ENCODE results near the gene DYNLT3. TPM values are rescaled to one million over a fixed set of nuclear protein-coding genes. Genes with fewer than 3 reads are reported as not detected.

The DYNLT3 gene
- total RNA-seq, 5 donors from 2014 or later (not counting 1 experiment from before 2014, with no cell fraction given): 22.5 to 33.9 (median 29.8) TPM

- Histone ChIP-seq H3K27me3 (replicated peaks in 1 of 2; ENCODE audit: control insufficient read depth in 2 of 2, extremely low read depth in 1 of 2, insufficient read depth in 2 of 2, low read length in 1 of 2) (no peaks in the 10 kb centered on the region), H3K4me1 (ENCODE audit: control insufficient read depth in 1 of 2, extremely low read depth in 1 of 2, insufficient read depth in 2 of 2, low read length in 2 of 2) (no peaks in the 10 kb centered on the region), H3K36me3 (ENCODE audit: control insufficient read depth in 2 of 2, extremely low read depth in 1 of 2, insufficient read depth in 1 of 2, low read length in 1 of 2) (no peaks in the 10 kb centered on the region), H3K4me3 (ENCODE audit: control insufficient read depth in 1 of 2, extremely low read depth in 1 of 2, low read length in 1 of 2) (no peak overlapping the region), H3K27ac (ENCODE audit: low read length) (no peak overlapping the region), H3K9me3 (no peaks in the 10 kb centered on the region)
- Mint-ChIP-seq H3K9me3 (no peaks in the 10 kb centered on the region), H3K36me3 (no peaks in the 10 kb centered on the region), H3K27me3 (peaks cover 0 to 18% of the 10 kb centered on the region in 2 donors), H3K27ac (no peak overlapping the region), H3K4me3 (no peak overlapping the region), H3K4me1 (peaks cover 0 to 7% (median 0%) of the 10 kb centered on the region in 3 donors)
- no CpG with 5 or more reads among the region's 3 CpGs for WGBS (ENCODE audit: insufficient coverage)
- ChIA-PET POLR2A (no interaction called here), CTCF (interaction anchor here in 1 of 2 donors (1.3 kb wide), 1 partner anchor 73 kb away, joined by 4 read pairs; no protein-coding TSS in a partner anchor)
- ATAC-seq (replicated peaks in 1 of 4) (no peak), DNase-seq (no peak)
Measured at GRCh38 chrX:37817579-37817978, 29.8 kb downstream of the DYNLT3 start.

GRCh38 chrX:37817176-37817575 is 30.2 kb downstream of the DYNLT3 start:
- Mint-ChIP-seq H3K4me1 (peaks cover 0 to 8% (median 0%) of the 10 kb centered on the region in 3 donors), H3K4me3 (no peak overlapping the region), H3K27me3 (peaks cover 0 to 19% of the 10 kb centered on the region in 2 donors), H3K9me3 (no peaks in the 10 kb centered on the region), H3K27ac (no peak overlapping the region), H3K36me3 (no peaks in the 10 kb centered on the region)
- Histone ChIP-seq H3K4me3 (ENCODE audit: control insufficient read depth in 1 of 2, extremely low read depth in 1 of 2, low read length in 1 of 2) (no peak overlapping the region), H3K9me3 (no peaks in the 10 kb centered on the region), H3K4me1 (ENCODE audit: control insufficient read depth in 1 of 2, extremely low read depth in 1 of 2, insufficient read depth in 2 of 2, low read length in 2 of 2) (no peaks in the 10 kb centered on the region), H3K27me3 (replicated peaks in 1 of 2; ENCODE audit: control insufficient read depth in 2 of 2, extremely low read depth in 1 of 2, insufficient read depth in 2 of 2, low read length in 1 of 2) (no peaks in the 10 kb centered on the region), H3K36me3 (ENCODE audit: control insufficient read depth in 2 of 2, extremely low read depth in 1 of 2, insufficient read depth in 1 of 2, low read length in 1 of 2) (no peaks in the 10 kb centered on the region), H3K27ac (ENCODE audit: low read length) (no peak overlapping the region)
- WGBS (ENCODE audit: insufficient coverage): no CpG with 5 or more reads among the region's 2 CpGs
- DNase-seq (no peak), ATAC-seq (replicated peaks in 1 of 4) (no peak)
- CTCF ChIA-PET: interaction anchor here in 1 of 2 donors (1.3 kb wide), 1 partner anchor 73 kb away, joined by 4 read pairs; no protein-coding TSS in a partner anchor
- POLR2A ChIA-PET: no interaction called here

GRCh38 chrX:37816766-37817165 is 30.6 kb downstream of the DYNLT3 start:
- ChIA-PET POLR2A (no interaction called here), CTCF (interaction anchor here in 1 of 2 donors (1.3 kb wide), 1 partner anchor 72 kb away, joined by 4 read pairs; no protein-coding TSS in a partner anchor)
- Mint-ChIP-seq H3K9me3 (no peaks in the 10 kb centered on the region), H3K4me1 (peaks cover 0 to 12% (median 0%) of the 10 kb centered on the region in 3 donors), H3K27ac (no peak overlapping the region), H3K4me3 (no peak overlapping the region), H3K27me3 (peaks cover 0 to 23% of the 10 kb centered on the region in 2 donors), H3K36me3 (no peaks in the 10 kb centered on the region)
- Histone ChIP-seq H3K27me3 (replicated peaks in 1 of 2; ENCODE audit: control insufficient read depth in 2 of 2, extremely low read depth in 1 of 2, insufficient read depth in 2 of 2, low read length in 1 of 2) (no peaks in the 10 kb centered on the region), H3K27ac (ENCODE audit: low read length) (no peak overlapping the region), H3K4me1 (ENCODE audit: control insufficient read depth in 1 of 2, extremely low read depth in 1 of 2, insufficient read depth in 2 of 2, low read length in 2 of 2) (no peaks in the 10 kb centered on the region), H3K4me3 (ENCODE audit: control insufficient read depth in 1 of 2, extremely low read depth in 1 of 2, low read length in 1 of 2) (no peak overlapping the region), H3K36me3 (ENCODE audit: control insufficient read depth in 2 of 2, extremely low read depth in 1 of 2, insufficient read depth in 1 of 2, low read length in 1 of 2) (no peaks in the 10 kb centered on the region), H3K9me3 (no peaks in the 10 kb centered on the region)
- DNase-seq (no peak), ATAC-seq (replicated peaks in 1 of 4) (no peak)
- no CpG with 5 or more reads among the region's 4 CpGs for WGBS (ENCODE audit: insufficient coverage)

GRCh38 chrX:37815366-37815765 is 32.0 kb downstream of the DYNLT3 start:
- Mint-ChIP-seq H3K27me3 (peaks cover 0 to 23% of the 10 kb centered on the region in 2 donors), H3K4me1 (peaks cover 0 to 12% (median 0%) of the 10 kb centered on the region in 3 donors), H3K4me3 (no peak overlapping the region), H3K36me3 (no peaks in the 10 kb centered on the region), H3K27ac (no peak overlapping the region), H3K9me3 (no peaks in the 10 kb centered on the region)
- no peak overlapping the region for H3K27ac ChIP-seq (ENCODE audit: low read length)
- no peak for ATAC-seq (replicated peaks in 1 of 4)
- no peaks in the 10 kb centered on the region for H3K27me3 ChIP-seq (replicated peaks in 1 of 2; ENCODE audit: control insufficient read depth in 2 of 2, extremely low read depth in 1 of 2, insufficient read depth in 2 of 2, low read length in 1 of 2)
- ChIA-PET CTCF (no interaction called here), POLR2A (interaction anchor here in 1 of 2 donors (0.6 kb wide), 1 partner anchor 69 kb away, joined by 3 read pairs; no protein-coding TSS in a partner anchor)
- no peaks in the 10 kb centered on the region for H3K9me3 ChIP-seq
- WGBS (ENCODE audit: insufficient coverage): no CpG with 5 or more reads among the region's 5 CpGs
- no peaks in the 10 kb centered on the region for H3K36me3 ChIP-seq (ENCODE audit: control insufficient read depth in 2 of 2, extremely low read depth in 1 of 2, insufficient read depth in 1 of 2, low read length in 1 of 2)
- H3K4me1 ChIP-seq (ENCODE audit: control insufficient read depth in 1 of 2, extremely low read depth in 1 of 2, insufficient read depth in 2 of 2, low read length in 2 of 2): no peaks in the 10 kb centered on the region
- DNase-seq: no peak
- H3K4me3 ChIP-seq (ENCODE audit: control insufficient read depth in 1 of 2, extremely low read depth in 1 of 2, low read length in 1 of 2): no peak overlapping the region

GRCh38 chrX:37813570-37813969 is 33.8 kb downstream of the DYNLT3 start:
- peaks cover 0 to 11% (median 0%) of the 10 kb centered on the region in 3 donors for H3K4me1 Mint-ChIP-seq
- no peak overlapping the region for H3K27ac Mint-ChIP-seq
- no peak for DNase-seq
- Histone ChIP-seq H3K9me3 (no peaks in the 10 kb centered on the region), H3K4me1 (ENCODE audit: control insufficient read depth in 1 of 2, extremely low read depth in 1 of 2, insufficient read depth in 2 of 2, low read length in 2 of 2) (no peaks in the 10 kb centered on the region), H3K27ac (ENCODE audit: low read length) (no peak overlapping the region), H3K27me3 (replicated peaks in 1 of 2; ENCODE audit: control insufficient read depth in 2 of 2, extremely low read depth in 1 of 2, insufficient read depth in 2 of 2, low read length in 1 of 2) (no peaks in the 10 kb centered on the region), H3K4me3 (ENCODE audit: control insufficient read depth in 1 of 2, extremely low read depth in 1 of 2, low read length in 1 of 2) (no peak overlapping the region), H3K36me3 (ENCODE audit: control insufficient read depth in 2 of 2, extremely low read depth in 1 of 2, insufficient read depth in 1 of 2, low read length in 1 of 2) (no peaks in the 10 kb centered on the region)
- no CpG with 5 or more reads among the region's 4 CpGs for WGBS (ENCODE audit: insufficient coverage)
- H3K27me3 Mint-ChIP-seq: peaks cover 0 to 23% of the 10 kb centered on the region in 2 donors
- no peak overlapping the region for H3K4me3 Mint-ChIP-seq
- H3K9me3 Mint-ChIP-seq: no peaks in the 10 kb centered on the region
- ChIA-PET CTCF (no interaction called here), POLR2A (no interaction called here)
- H3K36me3 Mint-ChIP-seq: no peaks in the 10 kb centered on the region
- no peak for ATAC-seq (replicated peaks in 1 of 4)

GRCh38 chrX:37812110-37812509 is 35.3 kb downstream of the DYNLT3 start:
- POLR2A ChIA-PET: no interaction called here

More at GRCh38 chrX:37812110-37812509, 35.3 kb downstream of the DYNLT3 start:
- no peak for DNase-seq
- Histone ChIP-seq H3K27me3 (replicated peaks in 1 of 2; ENCODE audit: control insufficient read depth in 2 of 2, extremely low read depth in 1 of 2, insufficient read depth in 2 of 2, low read length in 1 of 2) (no peaks in the 10 kb centered on the region), H3K9me3 (no peaks in the 10 kb centered on the region), H3K4me3 (ENCODE audit: control insufficient read depth in 1 of 2, extremely low read depth in 1 of 2, low read length in 1 of 2) (no peak overlapping the region), H3K27ac (ENCODE audit: low read length) (no peak overlapping the region), H3K4me1 (ENCODE audit: control insufficient read depth in 1 of 2, extremely low read depth in 1 of 2, insufficient read depth in 2 of 2, low read length in 2 of 2) (no peaks in the 10 kb centered on the region), H3K36me3 (ENCODE audit: control insufficient read depth in 2 of 2, extremely low read depth in 1 of 2, insufficient read depth in 1 of 2, low read length in 1 of 2) (no peaks in the 10 kb centered on the region)
- peaks cover 0 to 10% (median 0%) of the 10 kb centered on the region in 3 donors for H3K4me1 Mint-ChIP-seq
- no peak overlapping the region for H3K27ac Mint-ChIP-seq
- ATAC-seq (replicated peaks in 1 of 4): no peak
- peaks cover 0 to 19% of the 10 kb centered on the region in 2 donors for H3K27me3 Mint-ChIP-seq
- no peak overlapping the region for H3K4me3 Mint-ChIP-seq
- no peaks in the 10 kb centered on the region for H3K9me3 Mint-ChIP-seq
- H3K36me3 Mint-ChIP-seq: no peaks in the 10 kb centered on the region
- WGBS (ENCODE audit: insufficient coverage): no CpG with 5 or more reads among the region's 1 CpG
- CTCF ChIA-PET: no interaction called here
